Fibroblast of lung (primary cell): ENCODE data around the gene KIF26B.

ENCODE experiments used
- EZH2 ChIP-seq: IDR thresholded peaks from 2 replicates; pipeline ENCODE4 v1.5.1; 2012; ENCODE audit warnings: low read length, control low read depth, mild to moderate bottlenecking; ENCODE audit errors: missing control alignments
- TF ChIP-seq, protein P1 (sequence below), 2 donors: IDR thresholded peaks in 1 of 2; conservative IDR thresholded peaks in 1 of 2; 1 replicate in 1 of 2; 2 replicates in 1 of 2; pipeline ENCODE4 v1.5.1; 2011 to 2012; ENCODE audit warnings: low read length in 2 of 2, control low read depth in 1 of 2, inconsistent platforms in 1 of 2, low read depth in 1 of 2, mild to moderate bottlenecking in 1 of 2

DNA sequence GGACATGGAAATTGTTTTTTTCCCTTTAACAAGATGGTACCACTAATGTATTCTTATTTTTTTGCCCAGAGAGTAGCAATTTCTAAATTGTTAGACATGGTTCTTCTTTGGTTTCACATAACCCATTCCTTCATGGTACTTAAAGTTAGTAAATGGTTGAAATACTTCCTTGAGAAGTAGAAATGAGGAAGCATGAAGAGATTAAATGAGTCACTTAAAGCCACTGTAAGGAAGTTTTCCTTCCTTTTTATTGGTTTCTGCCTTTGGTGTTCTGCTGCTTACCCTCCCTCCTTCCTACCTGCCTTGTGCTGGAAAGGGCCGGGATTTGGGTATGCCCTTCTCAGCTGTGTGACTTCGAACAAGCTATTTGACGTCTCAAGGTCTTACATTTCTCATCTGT is 101.0 kb downstream of the KIF26B start:
- TF ChIP-seq EZH2, result no peak
- TF ChIP-seq, protein P1, sequence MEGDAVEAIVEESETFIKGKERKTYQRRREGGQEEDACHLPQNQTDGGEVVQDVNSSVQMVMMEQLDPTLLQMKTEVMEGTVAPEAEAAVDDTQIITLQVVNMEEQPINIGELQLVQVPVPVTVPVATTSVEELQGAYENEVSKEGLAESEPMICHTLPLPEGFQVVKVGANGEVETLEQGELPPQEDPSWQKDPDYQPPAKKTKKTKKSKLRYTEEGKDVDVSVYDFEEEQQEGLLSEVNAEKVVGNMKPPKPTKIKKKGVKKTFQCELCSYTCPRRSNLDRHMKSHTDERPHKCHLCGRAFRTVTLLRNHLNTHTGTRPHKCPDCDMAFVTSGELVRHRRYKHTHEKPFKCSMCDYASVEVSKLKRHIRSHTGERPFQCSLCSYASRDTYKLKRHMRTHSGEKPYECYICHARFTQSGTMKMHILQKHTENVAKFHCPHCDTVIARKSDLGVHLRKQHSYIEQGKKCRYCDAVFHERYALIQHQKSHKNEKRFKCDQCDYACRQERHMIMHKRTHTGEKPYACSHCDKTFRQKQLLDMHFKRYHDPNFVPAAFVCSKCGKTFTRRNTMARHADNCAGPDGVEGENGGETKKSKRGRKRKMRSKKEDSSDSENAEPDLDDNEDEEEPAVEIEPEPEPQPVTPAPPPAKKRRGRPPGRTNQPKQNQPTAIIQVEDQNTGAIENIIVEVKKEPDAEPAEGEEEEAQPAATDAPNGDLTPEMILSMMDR (conservative IDR thresholded peaks at IDR 0.05 in 1 of 2, IDR thresholded peaks at IDR 0.05 in 1 of 2; ENCODE audit: low read depth in 1 of 2, low read length in 2 of 2), result no peak
